K562 (cell line): ENCODE data around the gene ABCC1. TPM values are rescaled to one million over a fixed set of nuclear protein-coding genes. Genes with fewer than 3 reads are reported as not detected.

Experiments
- ATAC-seq: fragments of 200-7000 bp; cut with Tn5 transposase; 3 replicates; pipeline ENCODE4 v1.9.1; 2020; ENCODE audit warnings: moderate library complexity
- BruUV-seq: library from RNA; stranded (reverse); fragments of 400-500 nt; replicated peaks from 2 replicates; lab custom pipeline; 2021; lab: Mats Ljungman, UMichigan
- CTCF ChIA-PET: fragments of 300-600 bp; formaldehyde crosslinking; extraction: SDS; loops from one replicate; lab custom pipeline; 2021; ENCODE audit warnings: low intra/inter-chr PET ratio; lab: Yijun Ruan, JAX
- POLR2A ChIA-PET: fragments of 300-600, 350-650 bp; sonication (Branson Sonifier 250); formaldehyde crosslinking; extraction: SDS; loops from one replicate; lab custom pipeline; 2021; ENCODE audit warnings: antibody characterized with exemption, inconsistent platforms; lab: Yijun Ruan, JAX
- DNase-seq, 4 experiments: peaks; one replicate each; pipeline versions ENCODE4 v3.0.0 to v3.0.0-alpha.2; 2011 to 2018; ENCODE audit warnings: low spot score in 3 of 4, mixed read lengths in 3 of 4; ENCODE audit errors: extremely low read depth in 1 of 4
- FAIRE-seq: peaks from 2 replicates; lab custom pipeline; 2011; peaks lifted over from hg19 to GRCh38; lab: Jason Lieb, UNC
- H2AFZ ChIP-seq: 2 replicates; pipeline ENCODE4 v1.6.0; 2011; ENCODE audit warnings: low read depth, low read length, control low read depth, inconsistent platforms
- H3K27ac ChIP-seq: fragments of 200-600 bp; 3 replicates; pipeline ENCODE4 v1.8.0; 2011; ENCODE audit warnings: low read depth, mild to moderate bottlenecking, control low read depth, inconsistent platforms, low read length, moderate library complexity, mixed read lengths; ENCODE audit errors: extremely low read depth
- H3K27me3 ChIP-seq, 2 experiments: fragments of 300-600 bp in 1 of 2; 2 replicates in 1 of 2; 3 replicates in 1 of 2; pipeline versions ENCODE4 v1.6.0 to v1.8.0; 2011; ENCODE audit warnings: inconsistent platforms in 2 of 2, low read length in 2 of 2, mild to moderate bottlenecking in 1 of 2, mixed read lengths in 1 of 2, moderate library complexity in 1 of 2; ENCODE audit not compliant: control insufficient read depth in 2 of 2, insufficient read depth in 2 of 2
- H3K36me3 ChIP-seq: fragments of 300-600 bp; 3 replicates; pipeline ENCODE4 v1.8.0; 2011; ENCODE audit warnings: mild to moderate bottlenecking, low read length, inconsistent platforms; ENCODE audit not compliant: control insufficient read depth, insufficient read depth
- H3K4me1 ChIP-seq, 2 experiments: fragments of 200-600 bp in 1 of 2; replicated peaks in 1 of 2; 2 replicates in 1 of 2; 3 replicates in 1 of 2; pipeline versions ENCODE4 v1.5.1 to v1.8.0; 2011; ENCODE audit warnings: inconsistent platforms in 2 of 2, low read length in 2 of 2, mild to moderate bottlenecking in 1 of 2, mixed read lengths in 1 of 2, moderate library complexity in 1 of 2; ENCODE audit not compliant: control insufficient read depth in 2 of 2, insufficient read depth in 2 of 2
- H3K4me2 ChIP-seq: 2 replicates; pipeline ENCODE4 v1.6.1; 2011; ENCODE audit warnings: low read length, control low read depth, inconsistent platforms, mixed read lengths; ENCODE audit not compliant: insufficient read depth
- H3K4me3 ChIP-seq: fragments of 200-600 bp; sonication (generic), shearing (Covaris generic); 2 replicates; pipeline ENCODE4 v1.5.1; 2016; ENCODE audit warnings: control low read depth, inconsistent platforms
- H3K79me2 ChIP-seq: fragments of 200-600 bp; 3 replicates; pipeline ENCODE4 v1.8.0; 2011; ENCODE audit warnings: low read length, inconsistent platforms; ENCODE audit not compliant: control insufficient read depth, insufficient read depth
- H3K9ac ChIP-seq, 2 experiments: 2 replicates each; pipeline versions ENCODE4 v1.6.0 to v1.6.1; 2011; ENCODE audit warnings: low read depth in 2 of 2, low read length in 2 of 2, control low read depth in 1 of 2, inconsistent platforms in 1 of 2, mild to moderate bottlenecking in 1 of 2, mixed read lengths in 1 of 2; ENCODE audit not compliant: insufficient read depth in 1 of 2
- H3K9me1 ChIP-seq: one replicate; pipeline ENCODE4 v1.6.0; 2011; ENCODE audit warnings: inconsistent platforms, mild to moderate bottlenecking, low read length, moderate library complexity; ENCODE audit not compliant: control insufficient read depth, insufficient read depth
- H3K9me3 ChIP-seq: replicated peaks from 2 replicates; pipeline ENCODE4 v1.5.1; 2011; ENCODE audit warnings: low read depth, low read length, inconsistent platforms; ENCODE audit not compliant: control insufficient read depth, insufficient read depth
- H4K20me1 ChIP-seq: replicated peaks from 2 replicates; pipeline ENCODE4 v1.6.1; 2011; ENCODE audit warnings: low read length, inconsistent platforms, mixed read lengths; ENCODE audit not compliant: control insufficient read depth, insufficient read depth
- ARNT ChIP-seq, 2 experiments: fragments of 450-650 bp; IDR thresholded peaks; 2 replicates each; pipeline ENCODE4 v1.6.1; 2016; ENCODE audit warnings: mild to moderate bottlenecking in 1 of 2
- ASH1L ChIP-seq: fragments of 450-650 bp; IDR thresholded peaks from 2 replicates; pipeline ENCODE4 v1.6.1; 2018; ENCODE audit warnings: borderline replicate concordance, mild to moderate bottlenecking, low read depth; ENCODE audit not compliant: partially characterized antibody
- CREM ChIP-seq: IDR thresholded peaks from 2 replicates; pipeline ENCODE4 v1.6.1; 2014; ENCODE audit warnings: antibody characterized with exemption, low read depth
- MAZ ChIP-seq, 2 experiments: fragments of 450-650 bp in 1 of 2; sonication (generic) in 1 of 2; formaldehyde crosslinking; IDR thresholded peaks in 1 of 2; conservative IDR thresholded peaks in 1 of 2; 2 replicates each; pipeline versions ENCODE4 v1.4.0 to v1.5.0; 2020; ENCODE audit warnings: mild to moderate bottlenecking in 1 of 2, missing genetic modification reagents in 1 of 2
- MYBL2 ChIP-seq, 2 experiments: fragments of 450-650 bp in 1 of 2; sonication (generic) in 1 of 2; formaldehyde crosslinking in 1 of 2; IDR thresholded peaks; 2 replicates each; pipeline versions ENCODE4 v1.6.1 to v1.8.1; 2017 to 2022; ENCODE audit warnings: borderline replicate concordance in 1 of 2, inconsistent platforms in 1 of 2, low read depth in 1 of 2, mild to moderate bottlenecking in 1 of 2, missing genetic modification reagents in 1 of 2, moderate library complexity in 1 of 2
- NEUROD1 ChIP-seq: fragments of 150-350 bp; IDR thresholded peaks from 2 replicates; pipeline ENCODE4 v1.6.1; 2014; ENCODE audit warnings: borderline replicate concordance, low read length, low read depth; ENCODE audit not compliant: partially characterized antibody
- NR2C1 ChIP-seq, 2 experiments: fragments of 450-650 bp; IDR thresholded peaks; 2 replicates each; pipeline ENCODE4 v1.6.1; 2017; ENCODE audit warnings: mild to moderate bottlenecking in 2 of 2, antibody characterized with exemption in 1 of 2, inconsistent platforms in 1 of 2, missing compliant biosample characterization in 1 of 2, missing genetic modification characterization in 1 of 2
- NR4A1 ChIP-seq, 2 experiments: fragments of 250-450 bp in 1 of 2; fragments of 450-650 bp in 1 of 2; sonication (Bioruptor Pico) in 1 of 2; IDR thresholded peaks; 2 replicates each; pipeline versions ENCODE4 v1.4.0 to v1.6.1; 2016 to 2020; ENCODE audit warnings: mild to moderate bottlenecking in 2 of 2, missing compliant biosample characterization in 1 of 2, missing genetic modification characterization in 1 of 2, moderate library complexity in 1 of 2
- POLR2B ChIP-seq: fragments of 450-650 bp; IDR thresholded peaks from 2 replicates; pipeline ENCODE4 v1.6.1; 2018; ENCODE audit warnings: low read depth; ENCODE audit not compliant: partially characterized antibody
- PTRF ChIP-seq: fragments of 450-650 bp; IDR thresholded peaks from 2 replicates; pipeline ENCODE4 v1.6.1; 2016; ENCODE audit warnings: mild to moderate bottlenecking, missing genetic modification characterization, missing compliant biosample characterization
- RBM17 ChIP-seq: fragments of 200-400 bp; formaldehyde crosslinking; IDR thresholded peaks from 2 replicates; pipeline ENCODE4 v1.6.1; 2017; ENCODE audit warnings: low read depth, mild to moderate bottlenecking, low read length, borderline replicate concordance
- RBM39 ChIP-seq: fragments of 200-400 bp; formaldehyde crosslinking; optimal IDR thresholded peaks from 2 replicates; pipeline ENCODE3; 2018; ENCODE audit warnings: low read depth, low read length
- SOX6 ChIP-seq: fragments of 450-650 bp; IDR thresholded peaks from 2 replicates; pipeline ENCODE4 v1.6.1; 2014; ENCODE audit warnings: mild to moderate bottlenecking
- SPI1 ChIP-seq: IDR thresholded peaks from 2 replicates; pipeline ENCODE4 v1.6.1; 2011; ENCODE audit warnings: low read depth, low read length, control low read depth, borderline replicate concordance
- TEAD1 ChIP-seq, 2 experiments: fragments of 450-650 bp in 1 of 2; sonication (generic) in 1 of 2; formaldehyde crosslinking; IDR thresholded peaks; 2 replicates each; pipeline versions ENCODE4 v1.4.0 to v1.8.0; 2020 to 2022; ENCODE audit warnings: mild to moderate bottlenecking in 2 of 2, missing genetic modification reagents in 1 of 2
- ZBTB9 ChIP-seq: fragments of 450-650 bp; formaldehyde crosslinking; IDR thresholded peaks from 2 replicates; pipeline ENCODE4 v1.4.0; 2020; ENCODE audit warnings: mild to moderate bottlenecking, moderate library complexity
- ZNF23 ChIP-seq: fragments of 250-450 bp; sonication (Bioruptor Pico); IDR thresholded peaks from 2 replicates; pipeline ENCODE4 v1.4.0; 2020; ENCODE audit warnings: mild to moderate bottlenecking
- ZNF24 ChIP-seq: fragments of 450-650 bp; IDR thresholded peaks from 2 replicates; pipeline ENCODE4 v1.6.1; 2016
- WGBS: fragments of 100-300 bp; shearing (Covaris generic); methylation state at CpG from one replicate; pipeline ENCODE4 v1.1.6; 2016; ENCODE audit warnings: low coverage, mixed read lengths; ENCODE audit not compliant: insufficient coverage; ENCODE audit errors: missing lambda C conversion rate; 5-methylcytosine and 5-hydroxymethylcytosine counted together
- in situ Hi-C: fragments of 300-500 bp; cut with MboI; formaldehyde crosslinking; loops from 4 replicates; pipeline ENCODE4 v1.15.0; 2018; ENCODE audit warnings: inconsistent platforms, mixed read lengths
- intact Hi-C: fragments of 100-400 bp; cut with micrococcal nuclease; formaldehyde crosslinking; loops from 2 replicates; pipeline ENCODE4 v1.14.2; 2022
- polyA plus RNA-seq, 8 experiments: library from polyadenylated mRNA; depleted of rRNA in 4 of 8; stranded (reverse) in 5 of 8; unstranded in 3 of 8; fragments of >200 nt; fragmentation: Nextera tagmentation in 2 of 8; fragmentation: Illumina TruSeq in 1 of 8; extraction: Ambion mirVana in 2 of 8; extraction: Trizol in 1 of 8; gene quantifications; 2 replicates each; pipeline versions ENCODE4 v1.2.1 to v1.2.3, GENCODE V29; 2011 to 2014; ENCODE audit warnings: inconsistent platforms in 1 of 8, missing spikeins in 1 of 8
- total RNA-seq, 7 experiments: library from RNA; depleted of rRNA in 6 of 7; stranded (reverse); fragments of >200 nt in 6 of 7; fragmentation: Illumina TruSeq in 2 of 7; extraction: Trizol in 2 of 7; gene quantifications; 2 replicates each; pipeline versions ENCODE4 v1.2.1 to v1.2.3, GENCODE V29; 2011 to 2021; ENCODE audit warnings: low replicate concordance in 1 of 7

Gene ABCC1
- total and polyA plus RNA-seq, 9 of the 15 experiments (the other 6 are each of a cell fraction or from before 2014, with no cell fraction given), result 3.9 to 41.6 (median 10.0) TPM

- H3K27ac ChIP-seq, result peak overlapping the region; percentile 90
- ATAC-seq (peak; percentile 86), FAIRE-seq (peak; percentile 98), DNase-seq (peak; percentile 66 to 94 (median 78))
- ChIA-PET POLR2A (interaction anchor here (0.5 to 1.2 kb wide), 6 partner anchors 9 to 177 kb away, joined by 3 to 5 read pairs (median 3); no protein-coding TSS in a partner anchor), CTCF (no interaction called here)
- peaks cover 23% of the 10 kb centered on the region; the same call in 2 of the 3 replicates for H3K36me3 ChIP-seq
- no peaks in the 10 kb centered on the region for H3K9me3 ChIP-seq
- peaks cover 82% of the 10 kb centered on the region for H3K79me2 ChIP-seq
- H3K9ac ChIP-seq, result peak overlapping the region; percentile 57 to 61; a peak in 3 of 4 replicates
- intact Hi-C loops (loop anchor here (5.0 kb wide), 2 partner anchors 36 to 101 kb away; partner anchors contain the start of gene CEP20), in situ Hi-C loops (no loop called here)
- peaks cover 39 to 43% of the 10 kb centered on the region in 2 experiments for H3K4me1 ChIP-seq
- H2AFZ ChIP-seq, result peak overlapping the region; percentile 37
- peak overlapping the region; percentile 71 for H3K4me2 ChIP-seq
- H3K27me3 ChIP-seq, result no peaks in the 10 kb centered on the region
- no peak overlapping the region for H3K4me3 ChIP-seq
- BruUV-seq, result TSS peak; percentile 44
- no peaks in the 10 kb centered on the region for H3K9me1 ChIP-seq
- 0% methylated on average over 5 of the region's 5 CpGs for WGBS
- H4K20me1 ChIP-seq, result 0 out of 2 replicates have a peak, but pooled peaks cover 5% of the 10 kb centered on the region
- TF ChIP-seq ZNF23, result no peak
- peak; percentile 70 to 74; a peak in 3 of 4 replicates for TF ChIP-seq ARNT (IDR thresholded peaks at IDR 0.05)
- TF ChIP-seq NEUROD1, result peak; percentile 44
- peak in 1 of 2 experiments; percentile 62; a peak in 1 of 4 replicates for TF ChIP-seq TEAD1 (CRISPR knock-in tag; IDR thresholded peaks at IDR 0.05)
- TF ChIP-seq RBM17, result no peak
- peak; percentile 85 for TF ChIP-seq SOX6
- TF ChIP-seq MYBL2 (IDR thresholded peaks at IDR 0.05; ENCODE audit: low read depth), result no peak
- TF ChIP-seq MYBL2 (CRISPR knock-in tag; IDR thresholded peaks at IDR 0.05; ENCODE audit: borderline replicate concordance), result no peak
- TF ChIP-seq NR4A1 (CRISPR knock-in tag; IDR thresholded peaks at IDR 0.05), result peak; percentile 26; the same call in 1 of the 2 replicates
- no peak; the same call in none of the 2 replicates for TF ChIP-seq NR4A1 (tag; IDR thresholded peaks at IDR 0.05)
- TF ChIP-seq RBM39, result peak; percentile 67
- peak; percentile 79 for TF ChIP-seq NR2C1 (IDR thresholded peaks at IDR 0.05)
- peak; percentile 81 for TF ChIP-seq NR2C1 (tag; IDR thresholded peaks at IDR 0.05)
- TF ChIP-seq SPI1, result peak; percentile 99
- peak; percentile 46; the same call in 1 of the 2 replicates for TF ChIP-seq ZNF24
- peak; percentile 38 for TF ChIP-seq POLR2B
- 0 out of 2 replicates have a peak, but pooled peaks have one; percentile 21 for TF ChIP-seq ZBTB9 (CRISPR knock-in tag)
- no peak for TF ChIP-seq ASH1L
- peak; percentile 62; the same call in 1 of the 2 replicates for TF ChIP-seq CREM
- TF ChIP-seq MAZ (CRISPR knock-in tag; conservative IDR thresholded peaks at IDR 0.05 in 1 of 2, IDR thresholded peaks at IDR 0.05 in 1 of 2), result peak; percentile 22 to 34; a peak in 1 of 4 replicates
- TF ChIP-seq PTRF, result no peak; the same call in 1 of the 2 replicates
These were observed 39.0 kb downstream of the ABCC1 start for GRCh38 chr16:15988268-15989013.
